ENCODE measurements around the gene GPD2.

DNA sequence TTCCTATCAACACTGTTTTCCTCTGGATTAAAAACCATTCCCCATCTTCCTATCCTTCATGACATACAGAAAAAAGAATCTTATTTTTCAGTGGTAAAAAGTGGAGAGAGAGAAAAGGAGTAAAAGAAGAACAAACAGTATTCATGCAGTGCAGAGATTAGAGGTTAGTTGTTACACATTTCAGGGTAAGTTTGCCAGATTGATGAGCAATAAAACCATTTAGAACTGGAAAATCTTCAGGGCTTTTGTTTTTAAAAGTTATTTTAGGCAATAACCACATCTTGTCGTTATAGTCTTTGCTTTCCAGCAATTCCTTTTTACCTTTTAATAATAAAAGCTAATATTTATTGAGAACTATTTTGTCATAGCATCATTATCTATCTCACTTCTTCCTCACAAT lies 104.5 kb downstream of the GPD2 start:
- TF ChIP-seq TSHZ2 (CRISPR knock-in tag; IDR thresholded peaks at IDR 0.05) (no peak), ARNTL (CRISPR knock-in tag; IDR thresholded peaks at IDR 0.05; ENCODE audit: borderline replicate concordance, low read depth) (no peak), ESRRG (CRISPR knock-in tag; IDR thresholded peaks at IDR 0.05) (no peak), CSDC2 (CRISPR knock-in tag; IDR thresholded peaks at IDR 0.05) (no peak)

All from SK-N-SH treated with all-trans-retinoic acid at 6 μM for 48 hours (cell line).